GM10847 (cell line): ENCODE results near the gene RNF39.

Experiments
- POLR2A ChIP-seq: IDR thresholded peaks from 2 replicates; pipeline ENCODE4 v1.6.1; 2011; ENCODE audit not compliant: insufficient read length; ENCODE audit errors: extremely low read depth

Gene RNF39

GRCh38 chr6:30055513-30055912 lies 20.1 kb downstream of the RNF39 start:
- no peak for TF ChIP-seq POLR2A

- TF ChIP-seq POLR2A = no peak
Measured at GRCh38 chr6:30053682-30054081, 21.9 kb downstream of the RNF39 start.

GRCh38 chr6:30047220-30047619 lies 28.3 kb downstream of the RNF39 start:
- TF ChIP-seq POLR2A = no peak

DNA sequence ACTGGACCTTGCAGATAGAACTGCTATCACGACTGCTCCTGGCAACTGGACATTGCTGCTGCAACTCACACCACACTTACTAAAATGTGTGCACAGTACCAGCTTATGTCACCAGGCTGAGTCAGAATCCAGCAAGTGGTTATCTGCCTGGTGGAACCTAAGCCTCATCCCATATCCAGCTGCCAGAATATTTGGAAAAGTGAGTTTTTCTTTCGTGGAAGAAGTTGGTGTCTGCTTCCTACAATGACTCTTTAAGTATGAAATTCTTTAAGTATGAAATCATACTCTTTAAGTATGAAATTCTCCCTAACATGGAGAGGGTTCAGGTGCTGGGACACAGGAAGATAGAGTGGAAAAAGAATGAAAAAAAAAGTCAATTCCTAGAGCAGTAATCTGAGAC lies 30.9 kb downstream of the RNF39 start:
- TF ChIP-seq POLR2A = no peak

- no peak for TF ChIP-seq POLR2A
Measured at GRCh38 chr6:30043744-30044143, 31.8 kb downstream of the RNF39 start.

DNA sequence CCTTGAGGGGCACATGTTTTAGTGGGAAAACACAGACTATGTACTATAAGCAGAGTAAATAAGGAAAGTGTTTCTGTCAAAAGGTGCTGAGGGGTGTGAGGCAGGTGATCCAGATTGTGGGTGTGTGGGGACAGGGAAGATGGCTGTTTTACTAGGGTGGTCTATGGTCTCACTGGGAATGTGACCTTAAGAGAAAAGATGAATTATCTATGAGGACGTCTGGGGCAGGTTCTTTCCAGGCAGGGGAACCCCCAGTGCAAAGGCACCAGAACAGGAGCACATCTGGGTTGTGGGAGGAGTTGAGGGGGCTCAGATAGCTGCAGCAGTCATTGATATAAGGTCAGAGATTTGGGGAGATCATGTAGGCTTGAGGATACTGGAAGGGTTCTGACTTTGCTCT lies 32.7 kb downstream of the RNF39 start:
- no peak for TF ChIP-seq POLR2A

DNA sequence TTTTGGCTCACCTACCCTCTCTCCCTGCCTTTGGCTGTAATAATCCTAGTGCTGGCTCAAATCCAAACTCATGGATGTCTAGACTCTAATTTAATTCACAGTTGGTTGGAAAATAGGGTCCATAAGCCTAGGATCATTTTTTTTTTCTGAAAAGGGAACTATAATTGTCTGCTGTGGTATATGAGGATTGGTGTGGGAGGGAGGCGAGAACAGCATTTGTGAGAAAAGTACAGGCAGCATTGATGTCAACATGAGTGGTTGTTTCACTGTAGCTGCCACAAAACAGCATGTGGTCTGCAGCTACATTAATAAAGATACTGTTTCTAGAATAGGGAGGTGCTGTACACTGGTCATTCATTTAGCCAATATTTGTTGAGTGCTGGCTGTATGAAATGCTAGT lies 33.1 kb downstream of the RNF39 start:
- no peak for TF ChIP-seq POLR2A

GRCh38 chr6:30041821-30042220 lies 33.7 kb downstream of the RNF39 start:
- TF ChIP-seq POLR2A = no peak

- TF ChIP-seq POLR2A = no peak
Measured at GRCh38 chr6:30041221-30041620, 34.3 kb downstream of the RNF39 start.

- no peak for TF ChIP-seq POLR2A
Measured at GRCh38 chr6:30037182-30037788, 38.3 kb downstream of the RNF39 start.

DNA sequence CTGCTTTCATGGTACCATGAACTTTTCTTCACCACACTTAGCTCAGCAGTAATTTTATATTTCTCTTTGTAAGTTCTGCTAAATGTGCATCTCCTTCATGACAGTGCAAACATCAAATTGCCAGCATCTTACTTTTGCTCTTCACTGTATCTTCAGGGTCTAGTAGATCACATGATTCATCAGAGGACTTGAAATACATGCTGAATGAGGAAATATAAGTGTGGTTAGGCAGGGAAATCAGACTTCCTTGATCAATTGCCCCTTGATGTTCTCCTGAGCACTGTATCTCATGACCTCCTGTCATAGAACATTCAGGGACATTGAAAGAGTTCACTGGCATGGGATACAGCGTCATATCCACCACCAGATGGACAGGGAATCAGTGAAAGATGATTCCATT lies 39.8 kb downstream of the RNF39 start:
- no peak for TF ChIP-seq POLR2A

GRCh38 chr6:30031381-30031780 lies 44.2 kb downstream of the RNF39 start:
- TF ChIP-seq POLR2A = no peak

DNA sequence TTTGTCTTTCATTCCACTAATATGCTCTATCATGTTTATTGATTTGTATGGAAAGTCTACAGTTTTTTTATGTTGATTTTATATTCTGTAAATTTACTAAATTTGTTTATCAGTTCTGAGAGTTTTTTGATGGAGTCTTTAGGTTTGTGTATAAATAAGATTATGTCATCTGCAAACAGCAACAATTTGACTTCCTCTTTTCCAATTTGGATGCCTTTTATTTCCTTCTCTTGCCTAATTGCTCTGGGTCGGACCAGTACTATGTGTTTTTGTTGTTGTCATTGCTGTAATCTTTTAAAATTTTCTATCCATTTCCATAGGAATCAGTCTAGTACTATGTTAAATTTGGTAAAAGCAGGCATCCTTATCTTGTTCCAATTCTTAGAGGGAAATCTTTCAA lies 46.0 kb downstream of the RNF39 start:
- no peak for TF ChIP-seq POLR2A

GRCh38 chr6:30025186-30025585 lies 50.4 kb downstream of the RNF39 start:
- TF ChIP-seq POLR2A = no peak

GRCh38 chr6:30022189-30022588 lies 53.4 kb downstream of the RNF39 start:
- TF ChIP-seq POLR2A = no peak

- no peak for TF ChIP-seq POLR2A
Measured at GRCh38 chr6:30020626-30021025, 54.9 kb downstream of the RNF39 start.
